HG03135 (cell line): ENCODE data around the gene YTHDF1.

Experiments used
- ATAC-seq: cut with Tn5 transposase; IDR thresholded peaks from one replicate; pipeline ENCODE4 v1.9.1; 2021; ENCODE audit warnings: mild to moderate bottlenecking, moderate library complexity; ENCODE audit not compliant: unreplicated experiment

YTHDF1 gene

DNA sequence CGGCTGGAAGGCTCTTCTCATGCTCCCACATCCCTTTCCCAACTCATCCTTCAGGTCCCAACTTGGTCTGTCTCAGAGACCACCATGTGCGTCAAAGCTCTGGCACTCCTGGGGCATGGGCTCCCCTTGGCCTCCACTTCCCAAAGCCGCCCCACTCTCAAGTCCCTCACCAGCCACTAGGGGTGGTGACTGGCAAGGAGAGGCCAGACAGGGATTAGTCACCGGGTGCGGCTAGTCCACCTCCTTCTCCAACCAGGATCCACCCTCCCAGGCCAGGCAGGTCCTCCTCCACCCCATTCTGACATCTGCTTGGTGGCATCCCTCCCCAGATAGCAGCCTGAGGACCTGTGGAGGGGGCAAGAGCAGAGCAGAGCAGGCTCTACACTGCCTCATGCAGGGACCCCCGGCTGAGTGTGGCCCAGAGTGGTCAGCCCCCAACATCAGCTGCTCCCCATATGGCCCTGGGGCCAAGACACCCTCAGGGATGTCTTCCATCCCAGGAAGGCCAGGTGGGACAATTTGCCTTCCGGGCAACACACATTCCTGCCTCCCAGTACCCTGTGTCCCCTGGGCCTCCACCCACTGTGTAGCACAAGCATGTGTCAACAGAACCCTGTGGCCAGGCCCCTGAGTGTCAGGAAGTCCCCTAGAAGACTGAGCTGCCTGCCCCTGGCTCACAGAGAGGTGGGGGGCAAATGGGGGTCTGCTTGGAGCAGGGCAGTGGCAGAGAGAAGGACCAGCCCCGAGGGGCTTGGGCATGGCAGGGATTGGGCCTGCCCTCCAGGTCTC is 29.2 kb downstream of the YTHDF1 start:
- no peak for ATAC-seq

DNA sequence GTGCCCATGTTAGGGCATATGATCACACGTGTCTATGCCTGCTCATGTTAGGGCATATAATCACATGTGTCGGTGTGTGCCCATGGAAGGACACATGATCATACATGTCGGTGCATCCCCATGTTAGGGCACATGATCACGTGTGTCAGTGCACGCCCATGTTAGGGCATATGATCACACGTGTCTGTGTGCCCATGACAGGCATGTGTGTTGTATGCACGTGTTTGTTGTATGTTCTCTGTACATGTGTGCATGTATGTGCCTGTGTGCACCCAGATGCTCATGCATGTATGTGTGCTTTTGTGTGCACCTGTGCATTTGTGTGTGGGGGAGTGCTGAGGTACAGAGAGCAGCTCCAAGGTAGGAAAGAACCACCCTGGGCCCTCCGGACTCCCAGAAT is 29.8 kb downstream of the YTHDF1 start:
- no peak for ATAC-seq

DNA sequence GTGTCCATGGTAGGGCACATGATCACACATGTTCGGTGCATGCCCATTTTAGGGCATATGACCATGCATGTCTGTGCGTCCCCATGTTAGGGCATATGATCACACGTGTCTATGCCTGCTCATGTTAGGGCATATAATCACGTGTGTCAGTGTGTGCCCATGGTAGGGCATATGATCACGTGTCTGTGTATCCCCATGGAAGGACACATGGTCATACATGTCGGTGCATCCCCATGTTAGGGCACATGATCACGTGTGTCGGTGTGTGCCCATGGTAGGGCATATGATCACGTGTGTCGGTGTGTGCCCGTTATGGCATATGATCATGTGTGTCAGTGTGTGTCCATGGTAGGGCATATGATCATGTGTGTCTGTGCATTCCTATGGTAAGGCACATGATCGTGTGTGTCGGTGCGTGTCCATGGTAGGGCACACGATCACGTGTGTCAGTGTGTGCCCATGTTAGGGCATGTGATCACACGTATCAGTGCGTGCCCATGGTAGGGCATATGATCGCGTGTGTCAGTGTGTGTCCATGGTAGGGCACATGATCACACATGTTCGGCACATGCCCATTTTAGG is 30.6 kb downstream of the YTHDF1 start:
- no peak for ATAC-seq

DNA sequence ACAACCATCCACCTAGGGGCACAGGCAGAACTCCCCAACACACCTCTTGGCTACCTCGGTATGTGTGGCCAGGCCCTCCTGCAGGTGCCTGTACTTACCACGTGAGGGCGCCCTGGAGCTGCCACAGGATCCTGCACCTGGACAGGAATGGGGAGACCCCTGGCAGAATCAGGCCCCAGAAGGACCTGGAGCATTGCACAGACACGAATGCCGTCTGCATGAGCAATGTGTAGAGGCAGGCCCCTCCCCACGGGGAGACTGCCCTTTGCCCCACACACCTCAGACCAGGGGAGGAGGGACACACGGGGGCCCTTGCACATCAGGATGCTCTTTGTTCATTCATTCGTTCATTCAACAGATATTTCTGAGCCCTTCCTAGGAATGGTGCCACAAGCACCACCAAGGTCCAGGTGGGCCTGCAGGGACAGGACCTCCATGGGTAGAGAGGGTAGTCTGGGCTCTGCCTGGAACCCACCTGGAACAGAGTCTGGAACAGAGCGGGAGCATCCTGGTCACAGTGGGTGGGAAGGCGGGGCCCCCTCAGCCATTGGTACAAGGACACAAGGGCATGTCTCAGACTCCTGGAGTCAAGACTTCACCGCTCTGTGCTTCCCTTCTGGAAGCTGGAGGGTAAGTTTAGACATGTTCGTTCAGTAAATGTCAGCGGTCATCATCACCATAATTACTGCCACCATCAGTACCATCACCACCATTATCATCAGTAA is 32.3 kb downstream of the YTHDF1 start:
- no peak for ATAC-seq

DNA sequence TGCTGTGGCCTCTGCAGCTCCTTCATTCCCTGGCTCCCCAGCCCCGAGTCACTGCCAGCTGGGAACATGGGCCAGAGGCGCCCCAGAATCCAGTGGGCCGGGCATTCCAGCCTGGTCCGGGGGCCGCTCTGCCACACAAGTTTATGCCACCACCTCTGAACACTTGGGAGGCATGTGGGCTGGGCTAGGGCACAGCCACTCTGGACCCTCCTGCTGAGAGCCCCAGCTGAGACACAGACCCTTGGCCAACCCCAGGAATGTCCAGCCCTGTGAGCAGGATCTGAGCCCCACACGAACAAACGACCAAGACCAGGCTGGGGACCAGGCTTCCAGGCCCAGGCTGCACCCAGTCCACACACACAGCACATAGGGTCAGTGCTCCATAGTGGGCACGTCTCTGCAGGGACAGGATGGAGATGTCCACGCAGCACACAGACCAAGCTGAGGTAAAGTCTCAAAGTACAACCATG is 33.0 kb downstream of the YTHDF1 start:
- ATAC-seq, result no peak

DNA sequence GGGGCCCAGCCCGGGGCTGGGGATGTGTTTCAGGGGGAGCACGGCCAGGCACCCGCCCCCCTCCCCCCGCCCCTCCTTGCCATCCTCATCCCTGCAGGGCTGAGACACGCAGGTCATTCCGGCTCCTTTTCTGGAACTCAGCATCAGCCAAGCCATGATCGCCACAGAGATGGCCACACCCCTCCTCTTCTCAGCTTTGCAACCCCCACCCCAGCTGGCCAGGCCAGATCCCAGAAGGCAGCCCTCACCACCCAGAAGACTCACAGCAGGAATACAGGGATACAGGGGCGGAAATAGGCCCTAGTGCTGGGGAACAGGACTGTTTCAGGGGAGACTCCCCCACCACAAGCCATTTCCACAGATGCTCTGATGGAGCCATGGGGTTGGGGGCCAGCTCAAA is 33.5 kb downstream of the YTHDF1 start:
- ATAC-seq, result no peak

DNA sequence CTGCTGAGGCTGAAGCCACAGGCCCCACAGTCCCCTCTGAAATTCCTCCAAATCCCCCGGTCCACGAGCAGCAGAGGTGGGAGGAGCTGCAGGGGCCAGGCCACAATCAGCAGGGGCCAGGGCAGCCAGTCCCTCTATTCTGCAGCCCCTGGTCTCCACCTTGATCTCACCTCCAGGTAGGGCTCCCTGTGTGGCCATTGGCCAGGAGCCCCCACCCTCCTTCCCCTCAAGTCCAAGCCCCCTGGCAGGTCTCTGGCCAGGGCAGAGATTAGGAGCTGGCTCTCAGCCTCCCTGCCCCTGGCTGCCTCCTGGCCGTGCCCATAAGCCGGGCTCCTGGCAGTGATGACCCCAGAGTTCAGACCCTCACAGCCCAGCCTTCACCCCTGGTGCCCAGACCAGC is 34.7 kb downstream of the YTHDF1 start:
- ATAC-seq, result no peak

DNA sequence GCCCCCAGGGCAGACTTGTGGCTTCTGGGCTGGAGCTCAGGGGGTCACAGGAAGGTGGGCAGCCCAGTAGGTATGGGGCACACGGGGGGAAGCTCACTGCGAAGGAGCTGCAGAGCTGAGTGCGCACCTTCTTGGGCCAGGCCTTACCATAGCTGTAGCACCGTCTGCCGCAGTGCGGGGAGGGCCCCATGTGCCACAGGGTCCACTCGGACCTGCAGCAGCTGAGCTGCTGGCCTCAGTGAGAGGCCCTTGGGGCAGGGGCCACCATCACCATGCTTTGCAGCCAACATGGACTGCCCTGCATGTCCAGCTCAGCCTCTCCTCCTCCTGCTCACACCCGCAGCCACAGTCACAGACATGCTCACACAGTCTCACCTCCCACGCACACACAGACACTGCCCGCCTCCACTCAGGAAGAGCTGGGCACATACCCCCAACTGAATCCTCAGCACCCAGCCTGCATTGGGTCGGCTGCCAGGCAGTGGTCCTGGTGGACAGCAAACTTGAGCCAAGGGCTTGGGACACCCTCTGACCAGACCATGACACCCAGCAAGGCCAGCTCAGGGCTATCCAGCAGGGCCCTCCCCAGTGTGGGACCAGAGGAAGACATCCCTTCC is 35.3 kb downstream of the YTHDF1 start:
- no peak for ATAC-seq

DNA sequence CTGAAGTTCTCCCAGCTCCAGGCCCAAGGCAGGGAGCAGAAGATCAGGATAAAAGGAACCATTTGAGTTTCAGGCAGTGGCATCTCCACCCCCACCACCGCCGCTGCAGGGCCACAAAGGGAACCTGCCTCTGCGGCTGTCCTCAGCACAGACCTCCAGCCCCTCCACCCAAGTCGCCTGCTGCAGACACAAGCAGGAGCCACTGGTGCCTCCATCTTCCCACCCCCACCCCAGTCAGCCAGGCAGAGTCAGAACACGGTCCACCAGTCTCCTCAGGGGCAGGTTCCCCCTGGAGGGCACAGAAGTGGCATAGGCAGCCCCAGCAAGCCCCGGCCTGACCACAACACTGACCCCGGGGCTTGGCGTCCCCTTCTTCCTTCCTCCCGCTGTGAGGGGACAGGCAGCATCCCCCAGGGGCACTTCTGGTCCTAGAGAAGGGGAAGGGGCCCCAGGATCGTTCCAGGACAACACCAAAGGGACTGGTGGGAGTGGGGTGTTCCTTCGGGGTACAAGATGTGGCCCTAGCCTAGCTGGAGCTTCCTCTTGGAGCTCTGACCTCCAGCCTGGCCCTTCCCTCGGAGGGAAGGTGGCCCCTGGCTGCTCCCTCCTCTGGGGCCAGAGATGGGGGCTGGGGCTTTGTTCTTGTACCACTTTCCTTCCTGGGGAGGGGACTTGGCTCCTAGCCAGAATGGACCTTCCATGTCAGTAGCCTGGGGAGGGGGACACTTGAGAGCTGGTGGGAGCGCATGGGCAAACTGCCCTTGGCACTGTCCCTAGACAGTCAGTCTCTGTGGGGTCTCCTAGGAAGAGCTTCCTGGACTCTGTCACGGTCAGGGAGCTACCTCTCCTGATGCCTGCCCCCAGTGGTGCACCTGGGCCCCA is 36.0 kb downstream of the YTHDF1 start:
- no peak for ATAC-seq

DNA sequence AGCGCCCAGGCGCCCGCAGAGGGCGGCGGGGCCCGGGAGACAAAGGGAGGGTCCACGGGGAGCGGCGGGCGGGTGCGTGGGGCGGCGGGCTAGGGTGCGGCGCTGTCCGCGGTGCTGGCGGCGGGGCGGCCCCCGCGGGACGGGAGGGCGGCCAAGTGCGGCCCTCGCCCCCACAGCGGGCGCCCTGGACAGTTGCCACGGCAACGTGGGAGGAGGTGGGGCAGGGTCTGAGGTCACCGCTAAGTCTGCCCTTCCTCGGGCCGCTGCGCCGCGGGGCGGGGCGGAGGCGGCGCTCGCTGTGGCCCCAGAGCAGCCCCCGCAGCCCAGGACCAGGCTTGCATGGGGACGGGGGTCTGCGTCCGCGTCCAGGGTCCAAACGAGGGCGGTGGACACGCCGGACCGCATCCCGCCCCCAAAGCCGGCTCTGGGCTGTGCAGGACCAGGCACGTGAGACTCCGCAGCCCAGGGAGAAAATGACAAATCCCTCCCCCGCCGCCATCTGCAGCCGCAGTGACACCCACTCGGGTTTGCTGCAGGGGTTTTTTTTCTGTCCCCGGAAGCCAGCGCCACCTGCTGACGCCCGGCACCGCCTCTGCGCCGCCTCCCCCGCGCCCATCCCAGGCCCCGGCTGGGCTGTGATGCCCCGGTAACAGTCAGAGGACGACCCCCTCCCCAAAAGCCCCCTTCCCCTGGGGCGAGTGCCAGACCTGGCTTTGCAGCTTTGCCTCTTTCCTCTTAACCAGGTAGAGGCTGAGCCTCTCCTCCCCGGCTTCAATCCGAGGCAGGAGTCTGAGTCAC is 36.8 kb downstream of the YTHDF1 start:
- no peak for ATAC-seq

DNA sequence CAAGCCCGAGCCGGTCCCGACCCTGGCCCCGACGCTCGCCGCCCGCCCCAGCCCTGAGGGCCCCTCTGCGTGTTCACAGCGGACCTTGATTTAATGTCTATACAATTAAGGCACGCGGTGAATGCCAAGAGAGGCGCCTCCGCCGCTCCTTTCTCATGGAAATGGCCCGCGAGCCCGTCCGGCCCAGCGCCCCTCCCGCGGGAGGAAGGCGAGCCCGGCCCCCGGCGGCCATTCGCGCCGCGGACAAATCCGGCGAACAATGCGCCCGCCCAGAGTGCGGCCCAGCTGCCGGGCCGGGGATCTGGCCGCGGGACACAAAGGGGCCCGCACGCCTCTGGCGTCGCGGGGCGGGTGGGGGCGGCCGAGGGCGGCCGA is 37.5 kb downstream of the YTHDF1 start:
- ATAC-seq, result no peak

DNA sequence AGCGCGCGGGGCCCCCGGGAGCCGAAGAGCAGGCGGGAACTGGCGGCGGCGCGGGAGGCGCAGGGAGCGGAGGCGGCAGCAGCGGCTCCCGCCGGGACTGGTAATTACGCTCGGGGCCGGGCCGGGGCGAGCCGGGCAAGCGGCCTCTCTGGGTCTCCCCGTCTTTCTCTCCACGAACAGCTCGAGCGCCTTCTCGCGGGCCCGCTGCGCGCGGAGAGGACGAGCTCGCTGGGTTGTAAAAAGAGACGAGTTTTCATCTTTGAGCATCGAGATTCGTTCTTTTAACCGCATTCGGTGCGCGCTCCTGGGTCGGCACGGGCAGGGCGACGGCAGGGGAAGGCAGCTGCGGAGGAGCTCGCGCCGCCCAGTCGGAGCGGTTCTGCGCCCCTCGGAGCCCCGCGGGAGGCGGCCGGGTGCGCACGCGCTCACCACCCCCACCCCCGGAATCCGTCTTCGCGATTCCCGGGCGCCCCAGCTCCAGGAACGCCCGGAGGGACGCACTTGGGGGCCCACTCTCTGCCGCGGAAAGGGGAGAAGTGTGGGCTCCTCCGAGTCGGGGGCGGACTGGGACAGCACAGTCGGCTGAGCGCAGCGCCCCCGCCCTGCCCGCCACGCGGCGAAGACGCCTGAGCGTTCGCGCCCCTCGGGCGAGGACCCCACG is 38.0 kb downstream of the YTHDF1 start:
- ATAC-seq, result no peak

DNA sequence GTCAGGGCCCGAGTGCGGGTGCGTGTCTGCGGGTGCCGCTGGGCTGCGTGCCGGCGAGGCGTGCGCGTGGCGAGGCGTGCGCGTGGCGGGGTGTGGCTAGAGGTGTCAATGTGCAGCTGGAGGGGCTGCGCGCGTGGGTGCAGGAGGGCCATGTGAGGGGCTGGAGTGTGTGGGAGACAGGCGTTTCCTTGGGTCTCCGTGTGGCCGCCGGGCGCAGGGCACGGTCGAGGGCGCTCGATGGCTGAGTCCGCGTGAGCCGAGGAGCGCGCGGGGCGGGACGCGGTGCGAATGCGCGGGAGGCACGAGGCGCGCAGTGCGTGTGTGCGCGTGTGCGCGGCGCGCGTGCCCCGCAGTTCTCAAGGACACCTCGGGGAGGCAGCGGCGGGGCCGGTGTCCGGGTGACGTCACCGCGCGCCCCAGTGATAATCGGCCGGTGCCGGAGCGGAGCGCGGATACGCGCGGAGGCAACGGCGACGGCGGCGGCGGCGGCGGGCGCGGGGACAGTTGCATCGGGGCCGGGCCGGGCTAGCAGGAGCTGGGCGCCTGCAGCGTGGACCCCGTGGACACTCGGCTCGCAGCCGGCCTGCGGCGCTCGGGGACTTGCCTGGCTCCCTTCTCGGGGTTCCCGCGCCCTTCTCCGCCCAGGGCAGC is 38.7 kb downstream of the YTHDF1 start:
- ATAC-seq, result no peak

DNA sequence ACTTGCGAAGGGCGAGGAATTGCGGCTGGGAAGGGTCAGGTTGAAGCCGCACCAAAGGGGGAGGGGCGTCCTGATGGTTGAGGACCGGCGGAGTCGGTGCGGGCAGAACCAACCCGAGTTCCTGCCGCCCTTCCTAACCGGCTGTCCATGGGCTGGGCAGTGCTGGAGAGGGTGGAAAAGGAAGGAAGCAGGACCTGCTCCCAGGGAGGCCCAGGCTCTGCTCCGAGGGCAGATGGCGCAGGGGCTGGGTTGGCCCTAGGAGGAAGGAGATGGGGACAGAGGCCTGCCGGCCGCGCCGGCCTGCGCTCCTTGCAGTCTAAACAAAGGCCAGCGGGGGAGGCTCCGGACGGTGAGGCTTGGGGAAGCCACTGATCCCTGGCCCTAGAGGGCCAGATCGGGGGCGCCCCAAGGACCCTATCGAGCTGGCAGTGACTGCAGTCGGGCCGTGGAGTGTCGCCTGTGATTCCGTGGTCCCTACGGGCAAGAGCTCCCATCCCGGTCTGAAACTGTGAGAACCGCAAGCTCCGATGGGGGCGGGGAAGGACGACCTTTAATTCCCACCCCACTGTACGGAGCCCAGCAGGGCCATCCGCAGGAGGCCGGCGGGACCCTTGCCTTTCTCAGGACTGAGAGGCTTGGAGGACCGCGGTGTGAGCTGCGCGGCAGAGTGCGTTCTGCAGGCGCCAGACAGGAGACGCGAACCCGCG is 39.4 kb downstream of the YTHDF1 start:
- ATAC-seq, result no peak

DNA sequence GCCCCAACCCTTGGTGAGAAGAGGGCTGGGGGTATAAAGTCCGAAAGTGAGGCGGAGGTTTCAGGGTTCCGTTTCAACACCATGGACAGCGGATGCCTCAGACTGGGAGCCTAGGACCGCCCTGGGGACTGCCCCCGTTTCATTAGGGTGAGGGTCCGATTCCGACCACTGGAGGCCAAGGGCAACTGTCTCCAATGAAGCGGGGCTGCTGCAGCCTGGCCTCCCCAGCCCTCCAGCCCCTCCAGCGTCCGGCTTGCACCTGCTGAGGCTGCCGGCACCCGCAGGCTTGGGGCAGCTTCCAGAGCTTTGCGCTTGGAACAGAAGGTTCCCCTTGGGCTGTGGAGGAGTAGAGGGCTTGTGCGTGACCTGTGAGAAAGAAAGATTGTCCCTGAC is 39.9 kb downstream of the YTHDF1 start:
- ATAC-seq, result no peak

DNA sequence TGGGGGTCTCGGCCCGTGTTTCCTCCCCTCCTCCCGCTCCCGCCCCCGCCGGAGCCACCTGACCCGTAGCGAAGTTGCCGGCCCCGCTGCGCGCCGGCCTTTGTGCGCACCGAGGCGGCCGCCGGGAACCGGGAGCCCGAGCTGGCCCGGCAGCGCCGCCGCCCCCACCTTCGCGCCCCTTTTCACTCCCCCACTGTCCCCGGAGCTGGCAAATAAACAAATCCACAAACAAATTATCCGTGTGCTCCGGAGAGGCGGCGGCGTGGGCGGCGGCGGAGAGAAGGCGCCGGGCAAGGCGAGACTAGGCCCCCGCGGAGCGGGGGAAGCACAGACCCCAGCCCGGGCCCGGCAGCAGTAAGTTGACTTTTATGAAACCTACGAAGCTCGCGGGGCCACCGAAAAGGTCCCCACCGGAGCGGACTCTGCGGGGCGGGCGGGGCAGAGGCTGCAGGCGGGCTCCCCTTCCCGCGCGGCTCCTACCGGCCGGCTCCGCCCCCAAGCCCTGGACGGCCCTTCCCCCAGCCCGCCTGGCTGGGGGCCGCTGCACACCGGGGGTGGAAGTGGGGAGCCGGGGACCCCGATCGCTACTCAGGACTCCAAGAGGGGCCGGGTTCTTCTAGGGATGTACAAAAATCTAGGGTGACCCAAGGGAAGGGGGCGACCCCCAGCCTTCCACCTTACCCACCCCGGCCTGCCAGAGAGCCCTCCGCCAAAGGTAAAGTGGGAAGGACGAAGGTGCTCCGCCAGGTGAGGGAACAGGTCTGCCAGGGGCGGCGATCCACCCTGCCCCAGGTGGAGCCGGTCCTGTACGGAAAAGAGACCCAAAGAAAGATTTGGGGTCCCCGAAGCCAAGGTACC is 40.7 kb downstream of the YTHDF1 start:
- ATAC-seq, result no peak

DNA sequence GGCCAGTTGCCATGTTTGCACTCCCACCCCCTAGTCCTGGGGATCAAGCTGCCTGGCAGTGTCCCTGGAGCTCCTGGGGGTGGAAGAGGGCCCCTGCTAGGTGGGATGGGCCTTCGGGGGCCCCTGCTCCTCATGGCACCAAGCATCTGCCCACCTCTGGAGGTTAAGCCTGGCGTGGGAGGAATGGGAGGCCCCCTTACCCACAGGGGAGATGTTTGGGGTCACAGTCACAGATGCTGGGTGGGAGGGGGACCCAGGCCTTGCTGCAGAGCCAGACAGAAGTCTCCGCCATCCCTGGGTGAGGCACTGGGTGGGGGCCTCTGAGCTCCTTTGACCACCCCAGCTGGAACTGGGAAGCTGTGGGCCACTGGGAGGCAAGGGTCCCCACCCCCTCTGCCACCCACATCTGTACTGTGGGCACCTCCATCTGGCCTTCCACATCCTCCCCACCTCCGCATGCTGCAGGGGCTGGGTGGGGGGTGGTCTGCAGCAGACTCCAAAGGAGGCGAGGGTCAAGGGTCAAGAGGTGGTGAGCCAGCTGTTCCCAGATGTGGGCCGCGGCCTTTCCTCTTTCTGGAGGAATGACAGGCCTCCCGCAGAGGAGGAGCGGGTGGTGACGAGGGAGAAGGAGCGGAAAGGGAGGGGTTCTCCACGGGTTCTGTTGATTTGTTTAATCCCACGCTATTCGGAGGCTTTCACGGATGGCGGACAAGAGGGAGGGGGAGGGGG is 41.5 kb downstream of the YTHDF1 start:
- no peak for ATAC-seq
